ENCODE measurements around the gene TRPM1.

The TRPM1 gene

DNA sequence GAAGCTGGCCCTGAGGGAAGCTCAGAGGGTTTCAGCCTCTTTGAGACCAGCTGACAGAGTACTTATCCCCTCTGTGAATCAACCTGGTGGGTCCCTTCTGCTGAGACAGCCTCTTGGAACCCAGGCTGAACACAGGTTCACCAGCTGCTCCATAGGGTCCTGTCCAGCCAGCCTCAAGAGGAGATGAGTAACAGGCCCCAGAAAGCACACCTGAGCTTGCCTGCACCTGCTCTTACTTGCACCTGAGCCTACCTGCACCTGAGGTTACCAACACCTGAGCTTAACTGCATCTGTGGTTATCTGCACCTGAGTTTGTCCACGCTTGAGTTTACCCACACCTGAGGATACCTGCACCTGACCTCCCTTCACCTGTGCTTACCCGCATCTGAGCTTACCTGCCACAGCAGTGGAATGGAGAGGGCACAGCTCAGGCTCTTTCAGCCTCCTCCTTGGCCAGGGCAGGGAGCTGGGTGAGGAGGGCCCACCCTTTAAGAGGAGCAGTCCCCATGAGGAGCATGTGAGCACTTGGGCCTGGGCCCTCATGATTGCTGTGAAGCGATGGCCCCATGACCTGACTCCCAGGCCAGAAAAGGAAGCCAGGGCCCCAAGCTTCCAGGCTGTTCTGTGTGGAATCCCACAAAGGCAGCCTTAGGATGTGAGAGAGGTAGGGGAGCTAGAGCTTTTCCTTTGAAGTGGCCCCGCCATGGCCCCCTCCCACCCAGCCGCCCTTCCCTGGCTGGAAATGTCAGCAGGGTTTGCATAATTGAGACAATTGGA, at the start of gene TRPM1:
TRPM1 (minus strand) TSS at position 464 of the 777 bp plus-strand sequence. CDS start 20,370 bp downstream, outside the sequence.
- H3K36me3 ChIP-seq (ENCODE audit: control insufficient read depth in 2 of 2, insufficient read depth in 2 of 2, low read length in 2 of 2) = no peaks in the 10 kb centered on the region
- H3K27ac ChIP-seq (ENCODE audit: low read depth in 2 of 2, low read length in 2 of 2) = no peak within 1 kb of the TSS
- no peak within 1 kb of the TSS for H3K4me3 ChIP-seq (ENCODE audit: low read length in 2 of 2)
- no peaks in the 10 kb centered on the region for H3K4me1 ChIP-seq (ENCODE audit: control insufficient read depth in 2 of 2, insufficient read depth in 2 of 2, low read length in 2 of 2)
- H3K9ac ChIP-seq (ENCODE audit: low read depth in 1 of 2, low read length in 2 of 2) = no peak within 1 kb of the TSS
- H3K27me3 ChIP-seq (ENCODE audit: control insufficient read depth in 2 of 2, insufficient read depth in 2 of 2, low read length in 2 of 2) = no peaks in the 10 kb centered on the region
- no peaks in the 10 kb centered on the region for H3K9me3 ChIP-seq (ENCODE audit: control insufficient read depth in 2 of 2, low read length in 2 of 2)

DNA sequence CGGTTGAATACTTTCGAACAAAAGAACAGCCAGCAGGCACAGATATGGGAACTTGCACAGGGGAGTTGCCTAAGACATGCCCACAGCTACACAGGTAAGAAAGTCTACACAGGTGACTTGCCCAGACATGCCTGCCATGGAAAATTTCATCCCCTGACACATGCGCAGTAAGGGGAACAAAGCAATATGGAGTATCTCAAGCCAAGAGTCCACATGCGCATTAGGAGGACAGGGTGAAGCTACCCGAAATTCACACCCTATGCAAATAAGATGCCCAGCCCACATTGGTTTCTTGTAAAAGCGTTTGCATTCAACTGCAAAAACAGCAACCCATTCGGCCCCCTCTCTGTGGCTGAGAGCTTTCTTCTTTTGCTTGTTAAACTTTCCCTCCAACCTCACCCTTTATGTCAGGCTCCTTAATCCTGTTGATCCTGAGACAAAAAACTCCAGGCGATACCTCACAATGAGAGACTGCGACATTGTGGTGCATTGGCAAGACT, 49.3 kb upstream of the TRPM1 start:
- Histone ChIP-seq H3K4me3 (ENCODE audit: low read length in 2 of 2) (no peak overlapping the region), H3K4me1 (ENCODE audit: control insufficient read depth in 2 of 2, insufficient read depth in 2 of 2, low read length in 2 of 2) (no peaks in the 10 kb centered on the region), H3K27me3 (ENCODE audit: control insufficient read depth in 2 of 2, insufficient read depth in 2 of 2, low read length in 2 of 2) (no peaks in the 10 kb centered on the region), H3K27ac (ENCODE audit: low read depth in 2 of 2, low read length in 2 of 2) (no peak overlapping the region), H3K9me3 (ENCODE audit: control insufficient read depth in 2 of 2, low read length in 2 of 2) (no peaks in the 10 kb centered on the region), H3K9ac (ENCODE audit: low read depth in 1 of 2, low read length in 2 of 2) (no peak overlapping the region), H3K36me3 (ENCODE audit: control insufficient read depth in 2 of 2, insufficient read depth in 2 of 2, low read length in 2 of 2) (no peaks in the 10 kb centered on the region)

- Histone ChIP-seq H3K4me1 (ENCODE audit: control insufficient read depth in 2 of 2, insufficient read depth in 2 of 2, low read length in 2 of 2) (no peaks in the 10 kb centered on the region), H3K9ac (ENCODE audit: low read depth in 1 of 2, low read length in 2 of 2) (no peak overlapping the region), H3K4me3 (ENCODE audit: low read length in 2 of 2) (no peak overlapping the region), H3K27ac (ENCODE audit: low read depth in 2 of 2, low read length in 2 of 2) (no peak overlapping the region), H3K27me3 (ENCODE audit: control insufficient read depth in 2 of 2, insufficient read depth in 2 of 2, low read length in 2 of 2) (no peaks in the 10 kb centered on the region), H3K36me3 (ENCODE audit: control insufficient read depth in 2 of 2, insufficient read depth in 2 of 2, low read length in 2 of 2) (no peaks in the 10 kb centered on the region), H3K9me3 (ENCODE audit: control insufficient read depth in 2 of 2, low read length in 2 of 2) (no peaks in the 10 kb centered on the region)
Measured at GRCh38 chr15:31149987-31150386, 48.5 kb upstream of the TRPM1 start.

GRCh38 chr15:31149088-31149505, 47.6 kb upstream of the TRPM1 start:
- no peaks in the 10 kb centered on the region for H3K4me1 ChIP-seq (ENCODE audit: control insufficient read depth in 2 of 2, insufficient read depth in 2 of 2, low read length in 2 of 2)
- no peaks in the 10 kb centered on the region for H3K9me3 ChIP-seq (ENCODE audit: control insufficient read depth in 2 of 2, low read length in 2 of 2)
- H3K36me3 ChIP-seq (ENCODE audit: control insufficient read depth in 2 of 2, insufficient read depth in 2 of 2, low read length in 2 of 2) = no peaks in the 10 kb centered on the region
- no peak overlapping the region for H3K9ac ChIP-seq (ENCODE audit: low read depth in 1 of 2, low read length in 2 of 2)
- H3K27ac ChIP-seq (ENCODE audit: low read depth in 2 of 2, low read length in 2 of 2) = no peak overlapping the region
- no peak overlapping the region for H3K4me3 ChIP-seq (ENCODE audit: low read length in 2 of 2)
- no peaks in the 10 kb centered on the region for H3K27me3 ChIP-seq (ENCODE audit: control insufficient read depth in 2 of 2, insufficient read depth in 2 of 2, low read length in 2 of 2)

- Histone ChIP-seq H3K9me3 (ENCODE audit: control insufficient read depth in 2 of 2, low read length in 2 of 2) (no peaks in the 10 kb centered on the region), H3K36me3 (ENCODE audit: control insufficient read depth in 2 of 2, insufficient read depth in 2 of 2, low read length in 2 of 2) (no peaks in the 10 kb centered on the region), H3K4me3 (ENCODE audit: low read length in 2 of 2) (no peak overlapping the region), H3K27ac (ENCODE audit: low read depth in 2 of 2, low read length in 2 of 2) (no peak overlapping the region), H3K27me3 (ENCODE audit: control insufficient read depth in 2 of 2, insufficient read depth in 2 of 2, low read length in 2 of 2) (no peaks in the 10 kb centered on the region), H3K9ac (ENCODE audit: low read depth in 1 of 2, low read length in 2 of 2) (no peak overlapping the region), H3K4me1 (ENCODE audit: control insufficient read depth in 2 of 2, insufficient read depth in 2 of 2, low read length in 2 of 2) (no peaks in the 10 kb centered on the region)
Measured at GRCh38 chr15:31148297-31149087, 47.0 kb upstream of the TRPM1 start.

DNA sequence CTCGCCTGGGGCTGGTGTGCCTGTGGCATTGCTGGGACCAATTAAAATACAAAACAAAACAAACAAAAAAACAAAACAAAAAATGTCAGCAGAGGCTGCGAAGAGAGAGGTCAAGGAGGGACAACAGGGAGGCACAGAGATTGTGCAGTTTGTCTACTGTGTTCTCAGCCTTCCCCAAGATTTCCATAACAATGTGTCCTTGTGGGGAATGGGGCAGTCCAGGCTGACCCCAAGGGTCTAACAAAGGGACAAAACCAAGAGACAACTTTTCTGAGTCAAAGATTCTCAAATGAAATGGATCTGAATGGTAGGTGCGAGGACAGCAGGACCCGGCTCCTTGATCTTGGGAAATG, 46.4 kb upstream of the TRPM1 start:
- Histone ChIP-seq H3K9me3 (ENCODE audit: control insufficient read depth in 2 of 2, low read length in 2 of 2) (no peaks in the 10 kb centered on the region), H3K4me3 (ENCODE audit: low read length in 2 of 2) (no peak overlapping the region), H3K27ac (ENCODE audit: low read depth in 2 of 2, low read length in 2 of 2) (no peak overlapping the region), H3K27me3 (ENCODE audit: control insufficient read depth in 2 of 2, insufficient read depth in 2 of 2, low read length in 2 of 2) (no peaks in the 10 kb centered on the region), H3K9ac (ENCODE audit: low read depth in 1 of 2, low read length in 2 of 2) (no peak overlapping the region), H3K36me3 (ENCODE audit: control insufficient read depth in 2 of 2, insufficient read depth in 2 of 2, low read length in 2 of 2) (no peaks in the 10 kb centered on the region), H3K4me1 (ENCODE audit: control insufficient read depth in 2 of 2, insufficient read depth in 2 of 2, low read length in 2 of 2) (no peaks in the 10 kb centered on the region)

- H3K27ac ChIP-seq (ENCODE audit: low read depth in 2 of 2, low read length in 2 of 2) = no peak overlapping the region
- no peak overlapping the region for H3K9ac ChIP-seq (ENCODE audit: low read depth in 1 of 2, low read length in 2 of 2)
Measured at GRCh38 chr15:31147456-31147855, 45.9 kb upstream of the TRPM1 start.

DNA sequence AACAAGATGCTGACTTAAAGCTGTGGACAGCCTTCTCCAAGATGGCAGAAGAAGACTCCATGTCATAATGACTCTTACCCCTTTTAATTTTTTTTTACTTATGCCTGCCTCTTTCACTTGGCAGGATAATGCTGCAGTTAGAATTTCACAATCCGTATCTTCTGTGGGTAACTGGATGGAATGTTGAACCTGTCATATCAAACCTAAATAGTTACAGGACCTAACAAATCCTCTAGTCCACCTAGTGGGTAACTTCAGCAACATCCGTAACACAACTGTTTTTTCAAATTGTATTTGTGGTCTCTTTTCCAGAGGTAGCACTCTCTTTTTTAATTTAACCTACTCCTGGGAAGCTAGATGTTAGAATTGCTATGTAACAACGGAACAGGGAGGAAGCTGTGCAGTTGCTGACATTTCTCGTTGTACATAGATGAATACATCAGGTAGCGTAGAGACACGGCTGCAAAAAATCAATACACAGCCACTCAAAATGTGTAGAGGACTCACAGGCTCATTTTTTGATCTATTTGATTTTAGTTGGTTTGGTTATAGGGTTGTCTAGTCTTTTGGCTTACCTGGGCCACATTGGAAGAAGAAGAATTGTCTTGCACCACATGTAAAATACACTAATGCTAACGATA, 43.9 kb upstream of the TRPM1 start:
- Histone ChIP-seq H3K27ac (ENCODE audit: low read depth in 2 of 2, low read length in 2 of 2) (no peak overlapping the region), H3K36me3 (ENCODE audit: control insufficient read depth in 2 of 2, insufficient read depth in 2 of 2, low read length in 2 of 2) (no peaks in the 10 kb centered on the region), H3K9ac (ENCODE audit: low read depth in 1 of 2, low read length in 2 of 2) (no peak overlapping the region), H3K27me3 (ENCODE audit: control insufficient read depth in 2 of 2, insufficient read depth in 2 of 2, low read length in 2 of 2) (no peaks in the 10 kb centered on the region), H3K9me3 (ENCODE audit: control insufficient read depth in 2 of 2, low read length in 2 of 2) (no peaks in the 10 kb centered on the region), H3K4me1 (ENCODE audit: control insufficient read depth in 2 of 2, insufficient read depth in 2 of 2, low read length in 2 of 2) (no peaks in the 10 kb centered on the region), H3K4me3 (ENCODE audit: low read length in 2 of 2) (no peak overlapping the region)

More at GRCh38 chr15:31147456-31147855, 45.9 kb upstream of the TRPM1 start:
- H3K4me3 ChIP-seq (ENCODE audit: low read length in 2 of 2) = no peak overlapping the region
- no peaks in the 10 kb centered on the region for H3K27me3 ChIP-seq (ENCODE audit: control insufficient read depth in 2 of 2, insufficient read depth in 2 of 2, low read length in 2 of 2)
- H3K9me3 ChIP-seq (ENCODE audit: control insufficient read depth in 2 of 2, low read length in 2 of 2) = no peaks in the 10 kb centered on the region
- H3K36me3 ChIP-seq (ENCODE audit: control insufficient read depth in 2 of 2, insufficient read depth in 2 of 2, low read length in 2 of 2) = no peaks in the 10 kb centered on the region
- H3K4me1 ChIP-seq (ENCODE audit: control insufficient read depth in 2 of 2, insufficient read depth in 2 of 2, low read length in 2 of 2) = no peaks in the 10 kb centered on the region

GRCh38 chr15:31141792-31142191, 40.3 kb upstream of the TRPM1 start:
- H3K9me3 ChIP-seq (ENCODE audit: control insufficient read depth in 2 of 2, low read length in 2 of 2) = no peaks in the 10 kb centered on the region
- H3K27me3 ChIP-seq (ENCODE audit: control insufficient read depth in 2 of 2, insufficient read depth in 2 of 2, low read length in 2 of 2) = no peaks in the 10 kb centered on the region
- H3K9ac ChIP-seq (ENCODE audit: low read depth in 1 of 2, low read length in 2 of 2) = no peak overlapping the region
- no peaks in the 10 kb centered on the region for H3K36me3 ChIP-seq (ENCODE audit: control insufficient read depth in 2 of 2, insufficient read depth in 2 of 2, low read length in 2 of 2)
- no peak overlapping the region for H3K27ac ChIP-seq (ENCODE audit: low read depth in 2 of 2, low read length in 2 of 2)
- H3K4me1 ChIP-seq (ENCODE audit: control insufficient read depth in 2 of 2, insufficient read depth in 2 of 2, low read length in 2 of 2) = no peaks in the 10 kb centered on the region
- H3K4me3 ChIP-seq (ENCODE audit: low read length in 2 of 2) = no peak overlapping the region
